Esophagus (tissue), 2 donors: ENCODE data around the gene CNN1. TPM values are rescaled to one million over a fixed set of nuclear protein-coding genes. Genes with fewer than 3 reads are reported as not detected.
"Not testable (repeated sequence)": the region's sequence is repeated elsewhere in the genome, so short reads cannot be mapped to it uniquely, and the experiment has no call there.

Experiments
- H3K27ac ChIP-seq, 2 donors: one replicate each; pipeline ENCODE4 v1.5.1; 2013; ENCODE audit warnings: low read depth in 2 of 2, mild to moderate bottlenecking in 2 of 2, inconsistent platforms in 1 of 2, low read length in 1 of 2, moderate library complexity in 1 of 2
- H3K27me3 ChIP-seq, 2 donors: one replicate each; pipeline ENCODE4 v1.6.1; 2013; ENCODE audit warnings: low read length in 2 of 2, control low read depth in 1 of 2, mild to moderate bottlenecking in 1 of 2; ENCODE audit not compliant: insufficient read depth in 2 of 2, control insufficient read depth in 1 of 2
- H3K36me3 ChIP-seq, 2 donors: one replicate each; pipeline ENCODE4 v1.6.1; 2013; ENCODE audit warnings: low read length in 1 of 2; ENCODE audit not compliant: control insufficient read depth in 2 of 2, insufficient read depth in 2 of 2
- H3K4me1 ChIP-seq, 2 donors: one replicate each; pipeline ENCODE4 v1.6.1; 2013; ENCODE audit warnings: low read length in 1 of 2; ENCODE audit not compliant: control insufficient read depth in 2 of 2, insufficient read depth in 2 of 2
- H3K4me3 ChIP-seq, 2 donors: one replicate each; pipeline ENCODE4 v1.5.1; 2013; ENCODE audit warnings: low read length in 2 of 2, mild to moderate bottlenecking in 2 of 2, low read depth in 1 of 2, moderate library complexity in 1 of 2
- H3K9me3 ChIP-seq, 2 donors: one replicate each; pipeline ENCODE4 v1.6.1; 2013; ENCODE audit warnings: mild to moderate bottlenecking in 2 of 2, low read depth in 1 of 2, low read length in 1 of 2, moderate library complexity in 1 of 2; ENCODE audit not compliant: control insufficient read depth in 2 of 2, insufficient read depth in 1 of 2
- WGBS, 2 donors: extraction: QIAGEN DNeasy Blood & Tissue Kit; methylation state at CpG; one replicate each; pipeline ENCODE4 v1.1.7; 2013; 5-methylcytosine and 5-hydroxymethylcytosine counted together
- polyA plus RNA-seq, 2 donors: library from polyadenylated mRNA; stranded (reverse); fragments of 200-250 nt; gene quantifications; one replicate each; pipeline ENCODE4 v1.2.3, GENCODE V29; 2013
- donor health status: healthy with polysubstance abuse.
- donor health status: Bipolar disorder and iron deficiency.

The CNN1 gene
- polyA plus RNA-seq, 2 donors, result 85.0 to 234 TPM

DNA sequence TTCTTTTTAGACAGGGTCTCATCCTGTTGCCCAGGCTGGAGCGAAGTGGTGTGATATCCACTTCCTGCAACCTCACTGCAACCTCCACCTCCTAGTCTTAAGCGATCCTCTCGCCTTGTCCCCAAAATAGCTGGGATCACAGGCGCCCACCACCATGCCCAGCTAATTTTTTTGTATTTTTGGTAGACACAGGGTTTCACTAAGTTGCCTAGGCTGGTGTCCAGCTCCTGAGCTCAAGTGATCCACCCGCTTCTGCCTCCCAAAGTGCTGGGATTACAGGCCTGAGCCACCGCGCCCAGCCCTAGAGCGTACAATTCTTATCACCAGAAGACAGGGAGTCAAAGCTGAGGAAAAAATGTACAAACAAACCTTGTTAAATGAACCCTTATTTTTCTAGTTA, 24.9 kb downstream of the CNN1 start:
- no peaks in the 10 kb centered on the region for H3K27me3 ChIP-seq
- no peaks in the 10 kb centered on the region for H3K9me3 ChIP-seq
- WGBS, 2 donors, result 88% methylated on average over 8 of the region's 8 CpGs
- no peaks in the 10 kb centered on the region for H3K36me3 ChIP-seq
- H3K4me3 ChIP-seq, result no peak overlapping the region
- no peak overlapping the region for H3K27ac ChIP-seq
- no peaks in the 10 kb centered on the region for H3K4me1 ChIP-seq

DNA sequence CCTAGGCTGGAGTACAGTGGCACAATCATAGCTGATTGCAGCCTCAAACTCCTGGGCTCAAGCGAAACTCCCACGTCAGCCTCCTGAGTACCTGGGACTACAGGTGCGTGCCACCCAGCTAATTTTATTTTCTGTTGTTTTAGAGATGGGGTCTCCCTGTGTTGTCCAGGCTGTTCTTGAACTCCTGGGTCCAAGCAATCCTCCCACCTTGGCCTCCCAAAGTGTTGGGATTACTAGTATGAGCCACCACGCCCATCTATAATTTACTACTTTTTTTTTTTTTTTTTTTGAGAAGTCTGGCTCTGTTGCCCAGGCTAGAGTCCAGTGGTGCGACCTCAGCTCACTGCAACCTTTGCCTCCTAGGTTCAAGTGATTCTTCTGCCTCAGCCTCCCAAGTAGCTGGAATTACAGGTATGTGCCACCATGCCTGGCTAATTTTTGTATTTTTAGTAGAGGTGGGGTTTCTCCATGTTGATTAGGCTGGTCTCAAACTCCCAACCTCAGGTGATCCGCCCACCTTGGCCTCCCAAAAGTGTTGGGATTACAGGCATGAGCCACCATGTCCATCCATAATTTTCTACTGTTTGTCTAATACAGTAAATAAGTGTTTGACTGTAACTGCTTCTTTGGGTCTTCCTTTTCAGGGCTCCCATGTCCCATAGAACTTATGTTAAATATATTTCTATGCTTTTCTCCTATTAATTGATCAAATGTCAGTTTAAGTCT, 25.6 kb downstream of the CNN1 start:
- not testable (repeated sequence) for H3K9me3 ChIP-seq, H3K27ac ChIP-seq, H3K4me1 ChIP-seq, H3K36me3 ChIP-seq, H3K27me3 ChIP-seq, H3K4me3 ChIP-seq
- 92 to 96% methylated on average over 6 of the region's 6 CpGs for WGBS, 2 donors

DNA sequence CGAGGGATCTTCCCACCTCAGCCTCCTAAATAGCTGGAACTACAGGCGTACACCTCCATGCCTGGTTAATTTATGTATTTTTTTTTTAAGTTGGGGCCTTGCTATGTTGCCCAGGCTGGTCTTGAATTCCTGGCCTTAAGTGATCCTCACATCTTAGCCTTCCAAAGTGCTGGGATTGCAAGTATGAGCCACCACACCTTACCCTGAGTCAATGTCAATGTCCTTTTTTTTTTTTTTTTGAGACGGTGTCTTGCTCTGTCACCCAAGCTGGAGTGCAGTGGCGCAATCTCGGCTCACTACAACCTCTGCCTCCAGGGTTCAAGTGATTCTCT, 27.0 kb downstream of the CNN1 start:
- H3K9me3 ChIP-seq, H3K27ac ChIP-seq, H3K36me3 ChIP-seq, H3K27me3 ChIP-seq, H3K4me1 ChIP-seq, H3K4me3 ChIP-seq: not testable (repeated sequence)
- 87 to 89% methylated on average over 5 of the region's 5 CpGs for WGBS, 2 donors

DNA sequence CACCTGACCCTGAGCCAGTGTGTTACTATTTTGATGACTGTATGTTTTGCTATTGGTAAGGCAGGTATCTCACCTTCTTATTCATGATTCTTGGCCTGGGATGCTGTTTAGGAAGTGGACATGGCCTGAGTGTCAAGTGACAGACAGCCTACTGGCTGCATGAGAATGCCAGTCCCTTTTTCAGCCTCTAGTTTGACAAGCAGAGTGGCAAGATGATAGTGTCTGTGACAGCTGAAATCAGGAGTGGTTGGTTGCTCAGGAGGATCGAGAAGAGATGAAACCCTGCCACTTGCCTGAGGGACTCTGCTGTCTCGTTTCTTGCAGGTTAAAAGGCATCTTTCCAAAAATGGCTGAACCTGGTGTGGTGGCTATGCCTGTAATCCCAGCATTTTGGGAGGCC, 27.5 kb downstream of the CNN1 start:
- no peak overlapping the region for H3K27ac ChIP-seq
- no peaks in the 10 kb centered on the region for H3K4me1 ChIP-seq
- 70 to 74% methylated on average over 2 of the region's 2 CpGs for WGBS, 2 donors
- no peaks in the 10 kb centered on the region for H3K36me3 ChIP-seq
- no peaks in the 10 kb centered on the region for H3K9me3 ChIP-seq
- H3K27me3 ChIP-seq, result no peaks in the 10 kb centered on the region
- no peak overlapping the region for H3K4me3 ChIP-seq

DNA sequence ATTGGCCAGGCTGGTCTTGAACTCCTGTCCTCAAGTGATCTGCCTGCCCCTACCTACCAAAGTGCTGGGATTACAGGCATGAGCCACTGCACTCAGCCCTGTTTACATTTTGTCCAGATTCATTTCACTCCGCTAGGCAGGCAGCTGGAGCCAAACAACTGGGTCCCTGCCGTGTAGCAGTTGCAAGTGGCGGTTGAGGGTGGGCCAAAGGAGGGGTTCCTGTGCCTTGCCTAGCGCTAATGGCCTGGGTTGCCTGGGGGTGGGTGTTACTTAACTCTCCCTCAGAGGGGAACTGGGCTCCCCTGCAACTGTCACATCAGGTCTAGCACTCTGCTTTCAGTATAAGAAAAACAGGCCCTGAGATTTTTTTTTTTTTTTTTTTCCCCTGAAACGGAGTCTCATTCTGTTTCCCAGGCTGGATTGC, 31.4 kb downstream of the CNN1 start:
- 68 to 69% methylated on average over 5 of the region's 5 CpGs for WGBS, 2 donors
- H3K4me1 ChIP-seq, result no peaks in the 10 kb centered on the region
- H3K36me3 ChIP-seq, result peaks cover 0 to 2% of the 10 kb centered on the region in 2 donors
- H3K4me3 ChIP-seq, result no peak overlapping the region
- no peak overlapping the region for H3K27ac ChIP-seq
- no peaks in the 10 kb centered on the region for H3K27me3 ChIP-seq
- H3K9me3 ChIP-seq, result no peaks in the 10 kb centered on the region

DNA sequence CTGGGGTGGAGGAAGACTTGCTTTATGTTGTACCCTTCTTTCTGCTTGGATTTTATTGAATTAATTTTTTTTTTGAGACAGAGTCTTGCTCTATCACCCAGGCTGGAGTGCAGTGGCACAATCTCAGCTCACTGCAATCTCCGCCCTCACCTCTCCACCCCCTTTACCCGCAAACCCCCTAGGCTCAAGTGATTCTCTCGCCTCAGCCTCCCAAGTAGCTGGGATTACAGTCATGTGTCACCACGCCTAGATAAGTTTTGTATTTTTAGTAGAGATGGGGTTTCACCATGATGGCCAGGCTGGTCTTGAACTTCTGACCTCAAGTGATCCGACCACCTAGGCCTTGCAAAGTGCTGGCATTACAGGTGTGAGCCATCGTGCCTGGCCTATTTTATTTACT, 34.7 kb downstream of the CNN1 start:
- peaks cover 0 to 15% of the 10 kb centered on the region in 2 donors for H3K4me1 ChIP-seq
- not testable (repeated sequence) for H3K27me3 ChIP-seq, H3K4me3 ChIP-seq, H3K27ac ChIP-seq, H3K36me3 ChIP-seq, H3K9me3 ChIP-seq
- 74 to 77% methylated on average over 6 of the region's 6 CpGs for WGBS, 2 donors

DNA sequence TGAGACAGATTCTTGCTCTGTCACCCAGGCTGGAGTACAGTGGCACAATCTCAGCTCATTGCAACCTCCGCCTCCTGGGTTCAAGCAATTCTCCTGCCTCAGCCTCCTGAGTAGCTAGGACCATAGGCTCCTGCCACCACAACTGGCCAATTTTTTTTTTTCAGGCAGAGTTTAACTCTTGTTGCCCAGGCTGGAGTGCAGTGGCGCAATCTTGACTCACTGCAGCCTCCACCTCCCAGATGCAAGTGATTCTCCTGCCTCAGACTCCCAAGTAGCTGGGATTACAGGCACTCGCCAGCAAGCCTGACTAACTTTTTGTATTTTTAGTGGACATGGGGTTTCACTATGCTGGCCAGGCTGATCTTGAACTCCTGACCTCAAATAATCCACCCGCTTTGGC, 35.1 kb downstream of the CNN1 start:
- 93 to 97% methylated on average over 4 of the region's 4 CpGs for WGBS, 2 donors
- H3K27ac ChIP-seq, H3K4me3 ChIP-seq, H3K9me3 ChIP-seq, H3K36me3 ChIP-seq, H3K27me3 ChIP-seq: not testable (repeated sequence)
- peaks cover 0 to 16% of the 10 kb centered on the region in 2 donors for H3K4me1 ChIP-seq

DNA sequence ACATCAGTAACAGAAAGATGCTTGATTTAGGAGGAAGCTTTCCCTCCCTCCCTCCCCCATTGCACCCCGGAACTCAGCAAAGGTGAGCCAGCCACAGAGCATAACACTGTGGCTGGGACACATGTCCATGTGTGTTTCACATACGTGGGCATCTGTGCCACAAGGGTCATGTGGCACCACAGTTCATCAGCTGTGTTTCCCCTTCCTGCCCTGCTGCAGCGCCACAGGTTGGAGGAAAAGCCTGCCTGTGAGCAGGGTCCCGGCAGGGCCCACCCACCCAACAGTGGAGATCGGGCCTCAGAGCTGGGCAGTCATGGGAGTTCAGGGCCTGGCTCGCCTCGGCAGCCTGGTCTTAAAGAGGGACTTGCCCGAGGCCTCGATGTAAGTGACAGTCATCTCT, 36.0 kb downstream of the CNN1 start:
- Histone ChIP-seq H3K4me3 (no peak overlapping the region), H3K27me3 (no peaks in the 10 kb centered on the region), H3K4me1 (peaks cover 0 to 19% of the 10 kb centered on the region in 2 donors), H3K9me3 (no peaks in the 10 kb centered on the region), H3K36me3 (peaks cover 0 to 8% of the 10 kb centered on the region in 2 donors), H3K27ac (no peak overlapping the region)
- 80 to 83% methylated on average over 9 of the region's 9 CpGs for WGBS, 2 donors

DNA sequence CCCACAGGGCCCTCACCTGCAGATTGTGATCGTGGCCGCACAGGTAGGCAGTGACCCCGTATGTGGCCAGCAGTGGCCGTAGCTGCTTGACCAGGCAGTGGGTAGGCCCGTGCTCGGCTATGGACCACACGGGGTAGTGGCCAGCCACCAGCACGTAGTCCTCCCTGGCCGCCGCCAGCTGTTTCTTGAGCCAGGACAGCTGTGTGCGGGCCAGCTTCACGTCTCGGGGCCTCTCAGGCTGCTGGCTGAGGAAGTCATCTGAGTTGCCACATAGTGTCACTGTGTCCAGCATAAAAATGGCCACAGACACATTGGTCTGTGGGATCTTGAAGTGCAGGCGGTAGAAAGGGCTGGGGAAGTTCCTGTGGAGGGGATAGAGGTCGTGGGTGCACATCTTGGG, 37.6 kb downstream of the CNN1 start:
- Histone ChIP-seq H3K36me3 (peaks cover 0 to 8% of the 10 kb centered on the region in 2 donors), H3K27ac (no peak overlapping the region), H3K4me3 (no peak overlapping the region), H3K9me3 (no peaks in the 10 kb centered on the region), H3K27me3 (no peaks in the 10 kb centered on the region), H3K4me1 (peaks cover 0 to 21% of the 10 kb centered on the region in 2 donors)
- 87 to 88% methylated on average over 15 of the region's 15 CpGs for WGBS, 2 donors

DNA sequence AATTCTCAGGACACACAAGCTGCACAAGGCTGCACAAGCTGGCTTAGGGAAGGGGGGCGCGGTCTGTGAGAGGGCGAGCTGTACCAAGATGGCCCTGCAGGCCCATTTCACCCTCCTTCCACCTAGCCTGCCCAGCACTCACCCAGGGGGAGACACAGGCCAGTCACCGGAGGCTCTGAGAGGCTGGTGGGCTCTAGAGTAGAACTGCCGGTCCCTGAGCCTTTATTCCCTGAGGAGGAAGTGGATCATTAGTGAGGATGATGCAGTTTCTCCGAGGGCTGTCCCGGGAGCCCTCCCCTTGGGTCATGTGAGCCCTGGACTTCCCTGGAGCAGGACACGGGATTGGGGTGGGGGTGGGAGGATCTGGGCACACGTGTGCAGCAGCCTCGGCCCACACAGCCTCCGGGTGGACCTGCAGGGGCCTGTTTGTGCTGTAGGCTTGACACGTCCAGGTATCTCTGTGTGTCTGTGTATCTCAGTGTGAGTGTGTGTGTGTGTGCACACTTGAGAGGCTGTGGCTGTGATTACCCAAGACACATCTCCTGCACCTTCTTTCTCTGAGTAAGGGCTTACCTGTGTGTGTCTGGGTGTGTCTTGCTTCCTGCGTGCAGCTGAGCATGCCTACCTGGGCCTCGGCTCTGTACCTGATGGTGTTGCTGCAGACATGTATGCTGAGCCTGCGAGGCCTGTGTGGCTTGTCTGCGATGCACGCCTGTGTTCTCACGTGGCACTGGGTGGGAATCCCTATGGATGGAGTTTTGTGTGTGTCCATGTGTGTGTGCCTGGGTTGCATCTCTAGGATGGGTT, 39.0 kb downstream of the CNN1 start, which contains the start of gene ACP5:
ACP5 (minus strand) TSS at position 195 of the 807 bp plus-strand sequence. CDS start 328 bp downstream, outside the sequence.
- peaks cover 0 to 8% of the 10 kb centered on the region in 2 donors for H3K36me3 ChIP-seq
- H3K4me1 ChIP-seq, result peaks cover 0 to 22% of the 10 kb centered on the region in 2 donors
- WGBS, 2 donors, result 48 to 57% methylated on average over 18 of the region's 18 CpGs
- H3K9me3 ChIP-seq, result no peaks in the 10 kb centered on the region
- H3K27ac ChIP-seq, result peak within 1 kb of the TSS; percentile 47 to 76
- H3K27me3 ChIP-seq, result no peaks in the 10 kb centered on the region
- peak within 1 kb of the TSS; percentile 39 to 59 for H3K4me3 ChIP-seq
